Stimulated activated CD4-positive, alpha-beta T cell treated with anti-CD3 and anti-CD28 coated beads, TNF-alpha, amount 100 ng/mL, for 4 hours (primary cell): ENCODE measurements around the gene STIM1.

Experiments
- DNase-seq, 3 experiments: peaks; one replicate each; pipeline ENCODE4 v3.0.0-alpha.2; 2020; ENCODE audit warnings: low read depth in 3 of 3

STIM1 gene

DNA sequence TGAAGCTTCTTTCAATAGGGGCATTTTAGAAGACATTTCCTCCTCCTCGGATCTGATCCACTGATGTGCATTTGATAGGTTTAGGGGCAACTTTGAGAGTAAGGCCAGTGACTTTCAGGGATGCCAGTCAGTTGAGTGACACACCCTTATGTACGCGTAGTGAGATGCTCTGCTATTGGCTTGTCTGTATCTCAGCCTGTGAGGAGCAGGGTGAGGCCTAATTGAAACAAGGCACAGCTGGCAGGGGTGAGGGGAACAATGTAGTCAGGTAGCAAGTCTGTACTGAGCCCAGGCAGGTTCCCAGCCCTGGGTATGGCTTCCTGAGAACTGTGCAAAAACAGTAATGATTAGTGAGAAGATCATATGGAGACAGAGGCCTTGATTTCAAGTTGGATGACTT, 61.5 kb downstream of the STIM1 start:
- DNase-seq: peak in 1 of 3 experiments; percentile 5

- peak; percentile 22 to 55 (median 54) for DNase-seq
Observed at GRCh38 chr11:3920148-3920852, 64.8 kb downstream of the STIM1 start.

- no peak for DNase-seq
Observed at GRCh38 chr11:3922056-3922455, 66.6 kb downstream of the STIM1 start.

DNA sequence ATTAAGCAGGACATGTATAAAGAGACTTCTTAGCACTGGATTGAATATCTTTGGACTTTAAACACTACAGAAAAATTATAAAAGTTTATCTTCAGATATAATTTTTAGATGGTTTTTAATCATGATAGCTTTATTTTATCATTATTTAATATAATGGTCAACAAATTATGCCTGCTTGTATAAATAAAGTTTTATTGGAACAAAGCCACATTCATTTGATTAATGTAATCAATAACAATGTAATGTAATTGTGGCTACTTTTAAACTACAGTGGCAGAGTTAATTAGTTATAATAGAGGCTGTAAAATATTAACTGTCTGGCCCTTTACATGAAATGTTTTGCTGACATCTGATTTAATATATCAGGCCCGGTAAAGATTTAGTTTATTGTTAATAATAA, 70.0 kb downstream of the STIM1 start:
- DNase-seq: no peak

DNA sequence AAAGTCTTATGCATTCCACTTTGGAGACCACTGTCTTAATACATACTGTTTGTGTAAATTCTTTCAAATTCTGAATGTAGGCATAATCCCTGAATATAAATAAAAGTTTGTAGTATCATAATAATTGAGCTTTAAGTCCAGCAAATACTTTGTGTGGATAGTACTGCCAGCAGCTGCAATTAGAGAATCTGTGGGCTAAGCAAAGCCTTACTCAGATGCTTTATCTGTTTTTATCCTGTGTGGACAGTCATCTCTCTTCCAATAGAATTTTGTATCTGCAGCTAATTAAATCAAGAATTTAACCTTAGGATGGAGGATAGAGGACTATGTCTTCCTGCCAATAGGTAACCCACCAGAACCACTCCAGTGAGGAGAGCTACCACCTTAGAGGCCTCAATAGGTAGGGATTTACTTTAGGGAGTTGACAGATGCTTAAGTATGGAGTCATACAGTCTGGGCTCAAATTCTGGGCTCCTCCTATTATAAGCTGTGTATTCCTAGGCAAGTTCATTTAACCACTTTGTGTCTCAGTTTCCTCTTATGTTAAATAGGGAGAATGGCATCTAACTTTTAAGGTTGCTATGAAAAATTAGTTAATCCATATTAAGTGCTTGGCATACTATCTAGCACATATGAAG, 71.1 kb downstream of the STIM1 start:
- DNase-seq: no peak

GRCh38 chr11:3927129-3927796, 71.8 kb downstream of the STIM1 start:
- DNase-seq: no peak

GRCh38 chr11:3929232-3929631, 73.8 kb downstream of the STIM1 start:
- DNase-seq: no peak

DNA sequence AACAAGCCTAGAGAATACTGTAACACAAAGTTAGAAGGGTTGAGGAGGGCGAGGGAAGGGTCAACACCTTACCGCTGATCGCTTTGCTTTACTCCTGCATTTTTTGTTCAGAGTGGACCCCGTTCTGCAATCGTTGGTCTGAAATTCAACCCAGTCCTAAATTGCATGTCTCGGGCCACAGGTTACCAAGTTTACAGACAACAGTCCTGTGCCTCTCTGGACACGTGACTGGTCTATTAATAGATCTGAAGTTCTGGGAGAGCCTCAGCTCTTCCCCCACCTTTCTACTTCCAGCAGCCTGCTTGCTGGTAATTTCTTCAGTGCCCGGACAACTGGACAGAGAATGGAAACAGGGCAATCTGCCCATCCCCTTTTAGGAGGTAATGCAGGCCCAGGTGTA, 74.2 kb downstream of the STIM1 start:
- no peak for DNase-seq

GRCh38 chr11:3932698-3933097, 77.2 kb downstream of the STIM1 start:
- DNase-seq: no peak

DNA sequence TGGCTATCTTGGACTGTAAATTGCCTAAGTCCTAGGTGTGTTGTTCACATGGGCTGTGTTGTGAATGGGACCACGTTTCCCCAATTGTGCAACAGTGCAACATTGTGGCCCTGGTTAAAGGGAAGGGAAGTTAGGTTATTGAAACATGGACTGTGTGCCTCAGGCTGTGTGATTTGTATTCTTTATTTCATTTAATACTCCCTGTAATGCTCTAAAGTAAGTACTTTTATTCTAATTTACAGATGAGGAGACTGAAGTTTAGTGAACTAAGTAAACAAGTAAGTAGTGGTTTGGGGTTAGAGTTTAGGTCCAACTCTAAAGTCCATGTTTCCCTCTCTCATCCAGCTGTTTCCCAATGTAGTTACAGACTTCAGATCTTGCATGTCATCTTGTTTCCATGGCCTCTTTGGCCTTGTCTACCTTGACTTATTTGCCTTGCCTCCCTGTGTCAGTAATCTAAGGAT, 77.7 kb downstream of the STIM1 start:
- DNase-seq: no peak

GRCh38 chr11:3934658-3935057, 79.2 kb downstream of the STIM1 start:
- DNase-seq: no peak

- DNase-seq: no peak
Observed at GRCh38 chr11:3936517-3936916, 81.1 kb downstream of the STIM1 start.

- no peak for DNase-seq
Observed at GRCh38 chr11:3939211-3939610, 83.7 kb downstream of the STIM1 start.

DNA sequence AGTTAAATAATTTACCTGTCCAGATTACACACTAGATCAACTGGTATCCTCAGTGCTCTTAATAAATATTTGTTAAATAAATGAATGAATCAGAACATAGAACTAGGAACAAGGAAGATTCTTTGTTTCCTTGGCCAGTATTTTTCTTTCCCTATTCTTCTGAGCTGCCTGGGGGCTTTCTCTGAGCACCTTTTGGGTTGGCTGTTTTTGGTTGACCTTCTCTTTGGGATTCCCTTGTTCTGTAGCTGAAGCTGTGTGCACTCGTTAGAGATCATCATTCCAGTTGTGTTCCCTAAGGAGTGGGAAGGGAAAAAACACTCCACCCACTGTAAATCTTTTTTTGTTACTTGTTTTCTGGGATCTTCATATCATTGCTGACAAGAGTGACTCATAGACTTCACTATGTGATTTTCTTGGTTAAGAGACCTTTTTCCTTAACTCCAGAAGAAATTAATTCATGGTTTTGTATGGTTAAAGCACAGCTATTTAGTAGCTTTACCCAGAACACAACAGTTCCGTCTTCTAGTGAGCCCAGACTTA, 84.3 kb downstream of the STIM1 start:
- DNase-seq: no peak

DNA sequence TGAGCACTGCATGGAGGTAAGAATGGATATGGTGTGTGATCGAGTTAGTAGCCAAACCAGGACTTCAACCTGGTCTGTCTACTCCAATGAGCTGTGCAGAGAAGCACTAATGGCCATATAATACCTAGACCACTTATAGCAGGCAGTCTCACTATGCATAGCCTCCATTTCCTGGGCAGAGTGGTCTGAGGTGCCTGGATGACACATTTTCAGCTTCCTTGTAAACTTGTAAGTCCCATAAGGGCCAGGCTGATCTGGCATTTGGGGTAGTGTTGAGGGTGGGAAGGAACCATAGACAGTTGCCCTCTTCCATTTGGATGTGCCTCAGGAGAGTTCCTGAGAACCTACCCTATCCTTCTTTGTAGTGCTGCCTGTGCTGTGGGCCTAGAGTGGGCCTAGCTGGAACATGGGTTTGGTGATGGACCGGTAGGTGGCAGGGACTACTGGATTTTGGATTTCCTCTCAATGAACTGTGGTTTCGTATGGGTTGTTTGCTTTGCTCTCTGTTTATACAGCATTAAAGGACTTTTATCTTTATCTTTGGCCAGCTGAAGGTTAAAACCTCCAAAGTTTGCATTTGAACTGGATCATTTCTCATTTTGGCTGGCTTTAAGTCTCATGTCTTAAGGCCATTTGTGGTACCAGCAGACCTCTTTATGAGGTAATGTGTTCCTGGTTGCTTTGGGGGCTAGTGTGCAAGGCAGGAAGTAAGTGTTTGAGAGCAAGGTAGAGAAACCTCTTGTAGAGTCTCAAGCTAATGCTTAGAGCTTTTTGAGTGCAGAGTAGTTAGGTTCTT, 86.9 kb downstream of the STIM1 start:
- DNase-seq: no peak

DNA sequence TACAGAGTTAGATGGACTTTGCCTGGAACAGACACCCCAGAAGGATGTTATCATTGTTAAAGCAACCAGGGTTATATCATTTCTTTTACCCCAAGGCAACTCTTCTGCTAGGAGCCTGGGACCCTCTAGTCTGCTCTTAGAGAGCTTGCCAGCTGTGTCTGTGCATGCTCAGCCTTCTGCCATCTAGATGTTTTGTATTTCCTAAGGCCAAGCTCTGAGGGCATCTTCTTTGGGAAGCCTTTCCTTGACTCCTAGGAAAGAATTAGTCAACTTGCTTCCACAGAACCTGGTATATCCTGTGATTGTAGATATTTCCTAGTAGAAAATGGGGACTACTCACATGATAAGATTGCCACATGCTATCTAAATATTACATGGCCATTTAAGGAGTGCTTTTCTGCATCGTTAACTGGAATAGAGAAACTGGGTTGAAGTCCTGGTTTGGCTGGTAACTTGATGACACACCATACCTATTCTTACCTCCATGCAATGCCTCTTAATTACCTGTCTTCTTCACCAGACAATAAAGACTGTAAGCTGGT, 87.6 kb downstream of the STIM1 start:
- DNase-seq: no peak

- DNase-seq: no peak
Observed at GRCh38 chr11:3944198-3944597, 88.7 kb downstream of the STIM1 start.

- DNase-seq: no peak
Observed at GRCh38 chr11:3946455-3947017, 91.1 kb downstream of the STIM1 start.

DNA sequence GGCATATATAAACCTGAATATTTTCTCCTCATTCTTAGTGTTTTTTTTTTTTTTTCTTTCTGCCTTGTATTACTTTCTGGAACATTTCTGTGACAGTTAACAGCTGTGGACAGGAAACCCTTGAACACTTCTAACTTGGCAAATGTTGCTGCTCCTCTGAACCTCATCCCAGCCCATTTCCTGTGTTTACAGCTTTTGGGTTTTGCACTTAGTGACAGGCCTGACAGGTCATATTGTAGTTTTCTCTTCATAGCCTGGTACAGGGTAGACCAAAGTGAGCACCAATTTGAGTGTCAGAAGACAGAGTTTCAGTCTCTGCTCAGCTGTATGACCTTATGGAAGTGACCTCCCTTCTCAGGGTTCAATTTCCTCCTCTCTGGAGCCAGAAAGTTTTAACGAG, 91.6 kb downstream of the STIM1 start:
- peak in 2 of 3 experiments; percentile 2 to 28 for DNase-seq

GRCh38 chr11:3949125-3949524, 93.7 kb downstream of the STIM1 start:
- no peak for DNase-seq

- DNase-seq: no peak
Observed at GRCh38 chr11:3950996-3951660, 95.7 kb downstream of the STIM1 start.
